HL-60 (cell line): ENCODE data around the gene HMGB1.

Source experiments
- DNase-seq, 2 experiments: peaks; one replicate each; pipeline ENCODE4 v3.0.0-alpha.2; 2010 to 2020; ENCODE audit warnings: low read depth in 1 of 2, low spot score in 1 of 2
- H3K27ac ChIP-seq: fragments of 250-450 bp; sonication (Bioruptor Pico); replicated peaks from 2 replicates; pipeline ENCODE4 v1.5.1; 2020; ENCODE audit warnings: mild to moderate bottlenecking, moderate library complexity
- H3K27me3 ChIP-seq: fragments of 250-450 bp; sonication (Bioruptor Pico); 2 replicates; pipeline ENCODE4 v1.5.1; 2021; ENCODE audit warnings: mild to moderate bottlenecking, moderate library complexity; ENCODE audit not compliant: insufficient read depth, poor library complexity, severe bottlenecking
- H3K4me3 ChIP-seq: replicated peaks from 2 replicates; pipeline ENCODE4 v1.5.1; 2011; ENCODE audit warnings: mild to moderate bottlenecking, control low read depth, low read length; ENCODE audit not compliant: insufficient read depth
- GABPA ChIP-seq: IDR thresholded peaks from 2 replicates; pipeline ENCODE4 v1.6.1; 2012; ENCODE audit warnings: low read depth
- POLR2AphosphoS5 ChIP-seq: IDR thresholded peaks from 2 replicates; pipeline ENCODE4 v1.6.1; 2012; ENCODE audit warnings: low read depth
- REST ChIP-seq: IDR thresholded peaks from 2 replicates; pipeline ENCODE4 v1.6.1; 2012; ENCODE audit warnings: low read depth; ENCODE audit not compliant: insufficient replicate concordance
- SPI1 ChIP-seq: IDR thresholded peaks from 2 replicates; pipeline ENCODE4 v1.6.1; 2012; ENCODE audit warnings: low read depth, mild to moderate bottlenecking, borderline replicate concordance
- TF ChIP-seq, protein P1 (sequence below): IDR thresholded peaks from one replicate; pipeline ENCODE4 v1.5.1; 2011; ENCODE audit warnings: low read length, control low read depth, inconsistent platforms; ENCODE audit not compliant: insufficient read depth

The HMGB1 gene

GRCh38 chr13:30496147-30496546 lies 30.4 kb upstream of the HMGB1 start:
- Histone ChIP-seq H3K27ac (no peak overlapping the region), H3K4me3 (no peak overlapping the region), H3K27me3 (no peaks in the 10 kb centered on the region)
- no peak for TF ChIP-seq GABPA
- no peak for TF ChIP-seq SPI1
- TF ChIP-seq REST: no peak
- no peak for TF ChIP-seq POLR2AphosphoS5
- TF ChIP-seq, protein P1, sequence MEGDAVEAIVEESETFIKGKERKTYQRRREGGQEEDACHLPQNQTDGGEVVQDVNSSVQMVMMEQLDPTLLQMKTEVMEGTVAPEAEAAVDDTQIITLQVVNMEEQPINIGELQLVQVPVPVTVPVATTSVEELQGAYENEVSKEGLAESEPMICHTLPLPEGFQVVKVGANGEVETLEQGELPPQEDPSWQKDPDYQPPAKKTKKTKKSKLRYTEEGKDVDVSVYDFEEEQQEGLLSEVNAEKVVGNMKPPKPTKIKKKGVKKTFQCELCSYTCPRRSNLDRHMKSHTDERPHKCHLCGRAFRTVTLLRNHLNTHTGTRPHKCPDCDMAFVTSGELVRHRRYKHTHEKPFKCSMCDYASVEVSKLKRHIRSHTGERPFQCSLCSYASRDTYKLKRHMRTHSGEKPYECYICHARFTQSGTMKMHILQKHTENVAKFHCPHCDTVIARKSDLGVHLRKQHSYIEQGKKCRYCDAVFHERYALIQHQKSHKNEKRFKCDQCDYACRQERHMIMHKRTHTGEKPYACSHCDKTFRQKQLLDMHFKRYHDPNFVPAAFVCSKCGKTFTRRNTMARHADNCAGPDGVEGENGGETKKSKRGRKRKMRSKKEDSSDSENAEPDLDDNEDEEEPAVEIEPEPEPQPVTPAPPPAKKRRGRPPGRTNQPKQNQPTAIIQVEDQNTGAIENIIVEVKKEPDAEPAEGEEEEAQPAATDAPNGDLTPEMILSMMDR: no peak
- DNase-seq: no peak

- no peak for DNase-seq
- no peak overlapping the region for H3K27ac ChIP-seq
- no peak overlapping the region for H3K4me3 ChIP-seq
- TF ChIP-seq, protein P1: no peak
- TF ChIP-seq REST (no peak), POLR2AphosphoS5 (no peak), SPI1 (no peak), GABPA (no peak)
- no peaks in the 10 kb centered on the region for H3K27me3 ChIP-seq
Observed at GRCh38 chr13:30495746-30496145, 30.0 kb upstream of the HMGB1 start.

DNA sequence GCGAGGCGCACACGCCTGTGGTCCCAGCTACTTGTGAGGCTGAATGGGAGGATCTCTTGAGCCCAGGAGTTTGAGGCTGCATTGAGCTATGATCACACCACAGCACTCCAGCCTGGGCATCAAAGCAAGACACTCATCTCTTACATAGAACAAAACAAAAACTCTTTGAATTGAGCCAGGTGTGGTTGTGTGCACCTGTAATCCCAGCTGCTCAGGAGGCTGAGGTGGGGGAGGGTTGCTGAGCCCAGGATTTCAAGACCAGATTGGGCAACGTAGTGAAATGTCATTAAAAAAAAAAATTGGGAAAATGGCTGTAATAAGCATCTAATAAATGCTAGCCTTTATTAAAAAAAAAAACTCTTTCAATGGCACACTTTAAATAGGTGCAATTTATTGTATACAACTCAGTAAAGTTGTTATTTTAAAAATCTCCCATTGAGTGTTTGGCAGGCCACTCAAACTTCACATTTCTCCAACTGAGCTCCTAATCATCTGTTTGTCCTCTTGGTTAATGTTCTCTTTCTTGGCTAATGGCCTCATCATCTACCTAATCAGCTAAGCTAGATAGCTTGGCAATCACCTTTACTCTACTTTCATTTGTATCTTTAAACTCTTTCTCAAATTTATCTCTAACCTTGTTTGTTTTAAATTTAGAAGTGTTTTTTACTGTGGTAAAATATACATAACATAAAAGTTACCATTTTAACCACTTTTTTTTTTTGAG lies 28.1 kb upstream of the HMGB1 start:
- TF ChIP-seq GABPA: no peak
- TF ChIP-seq SPI1: no peak
- no peak for TF ChIP-seq POLR2AphosphoS5
- no peak for TF ChIP-seq REST
- TF ChIP-seq, protein P1: no peak
- Histone ChIP-seq H3K4me3 (no peak overlapping the region), H3K27me3 (no peaks in the 10 kb centered on the region), H3K27ac (no peak overlapping the region)
- no peak for DNase-seq
